ENCODE measurements around the gene THOC2.

The THOC2 gene

DNA sequence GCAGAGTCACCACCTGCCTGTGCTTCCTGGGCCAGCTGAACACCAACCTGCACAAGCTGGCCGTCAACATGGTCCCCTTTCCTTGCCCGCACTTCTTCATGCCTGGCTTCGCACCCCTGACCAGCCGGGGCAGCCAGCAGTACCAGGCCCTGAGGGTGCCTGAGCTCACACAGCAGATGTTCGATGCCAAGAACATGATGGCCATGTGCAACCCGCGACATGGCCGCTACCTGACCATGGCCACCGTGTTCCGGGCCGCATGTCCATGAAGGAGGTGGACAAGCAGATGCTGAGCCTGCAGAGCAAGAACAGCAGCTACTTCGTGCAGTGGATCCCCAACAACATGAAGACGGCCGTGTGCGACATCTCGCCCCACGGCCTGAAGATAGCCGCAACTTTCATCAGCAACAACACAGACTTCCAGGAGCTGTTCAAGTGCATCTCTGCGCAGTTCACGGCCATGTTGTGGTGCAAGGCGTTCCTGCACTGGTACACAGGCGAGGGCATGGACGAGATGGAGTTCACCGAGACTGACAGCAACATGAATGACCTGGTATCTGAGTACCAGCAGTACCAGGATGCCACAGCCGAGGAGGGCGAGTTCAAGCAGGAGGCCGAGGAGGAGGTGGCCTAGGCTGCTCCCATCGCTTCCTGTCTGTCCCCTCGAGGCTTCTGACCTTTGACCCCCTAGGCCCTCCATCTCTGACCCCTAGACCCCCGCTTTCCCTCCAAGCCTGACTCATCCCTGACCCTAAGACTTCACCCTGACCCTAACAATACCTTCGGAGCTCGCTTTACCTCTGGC lies 170.3 kb downstream of the THOC2 start:
- DNase-seq = no peak

DNA sequence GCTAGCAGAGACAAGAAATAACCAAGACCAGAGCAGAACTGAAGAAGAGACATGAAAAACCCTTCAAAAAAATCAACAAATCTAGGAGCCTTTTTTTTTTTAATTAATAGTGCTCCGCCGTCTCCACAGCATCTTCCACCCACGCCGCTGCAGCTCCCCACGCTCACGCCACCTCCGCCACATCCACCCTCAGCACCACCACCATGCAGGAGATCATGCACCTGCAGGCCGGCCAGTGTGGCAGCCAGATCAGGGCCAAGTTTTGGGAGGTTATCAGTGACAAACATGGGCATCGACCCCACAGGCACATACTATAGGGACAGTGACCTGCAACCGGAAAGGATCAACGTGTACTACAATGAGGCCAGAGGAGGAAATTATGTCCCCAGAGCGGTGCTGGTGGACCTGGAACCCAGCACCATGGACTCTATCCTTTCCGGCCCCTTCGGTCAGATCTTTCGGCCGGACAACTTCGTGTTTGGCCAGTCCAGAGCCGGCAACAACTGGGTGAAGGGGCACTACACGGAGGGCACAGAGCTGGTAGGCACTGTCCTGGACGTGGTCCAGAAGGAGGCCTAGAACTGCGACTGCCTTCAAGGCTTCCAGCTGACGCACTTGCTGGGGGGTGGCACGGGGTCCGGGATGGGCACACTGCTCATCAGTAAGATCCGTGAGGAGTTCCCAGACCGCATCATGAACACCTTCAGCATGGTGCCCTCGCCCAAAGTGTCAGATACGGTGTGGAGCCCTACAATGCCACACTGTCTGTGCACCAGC lies 171.2 kb downstream of the THOC2 start:
- no peak for DNase-seq

DNA sequence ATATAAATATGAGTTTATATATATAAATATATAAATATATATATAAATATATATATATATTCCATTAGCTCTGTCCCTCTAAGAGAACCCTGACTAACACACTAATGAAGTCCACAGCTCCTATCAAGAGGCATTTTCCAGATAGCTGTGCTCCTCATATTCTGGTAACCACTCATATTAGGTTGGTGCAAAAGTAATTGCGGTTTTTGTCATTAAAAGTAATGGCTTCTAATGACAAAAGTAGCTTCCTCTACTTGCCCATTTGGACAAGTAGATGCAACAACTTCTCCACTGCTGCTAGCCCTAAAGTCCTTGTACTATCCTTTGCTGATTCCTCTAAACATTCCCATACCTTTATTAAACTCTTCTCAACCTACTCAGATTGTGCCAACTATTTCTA lies 182.0 kb downstream of the THOC2 start:
- no peak for DNase-seq

Measured in DMS 273 treated with DMSO at 0.1 percent for 48 hours (cell line).